ENCODE results near the gene MSGN1.

MSGN1 gene

GRCh38 chr2:17816396-17817245 is at the start of gene MSGN1:
MSGN1 (plus strand) TSS chr2:17816460; CDS start chr2:17816519, 59 bp downstream.
- TF ChIP-seq CTCF (IDR thresholded peaks at IDR 0.05; ENCODE audit: insufficient read depth, low read depth, low read length, missing control alignments) = no peak
- DNase-seq (ENCODE audit: low read depth) = no peak
- no peak within 1 kb of the TSS for H3K4me3 ChIP-seq (ENCODE audit: low read length)

GRCh38 chr2:17768894-17769293 is 47.4 kb upstream of the MSGN1 start:
- TF ChIP-seq CTCF (IDR thresholded peaks at IDR 0.05; ENCODE audit: insufficient read depth, low read depth, low read length, missing control alignments) = no peak
- no peak for DNase-seq (ENCODE audit: low read depth)
- no peak overlapping the region for H3K4me3 ChIP-seq (ENCODE audit: low read length)

GRCh38 chr2:17771956-17772355 is 44.3 kb upstream of the MSGN1 start:
- H3K4me3 ChIP-seq (ENCODE audit: low read length) = no peak overlapping the region
- no peak for TF ChIP-seq CTCF (IDR thresholded peaks at IDR 0.05; ENCODE audit: insufficient read depth, low read depth, low read length, missing control alignments)
- no peak for DNase-seq (ENCODE audit: low read depth)

- H3K4me3 ChIP-seq (ENCODE audit: low read length) = no peak overlapping the region
- no peak for DNase-seq (ENCODE audit: low read depth)
- no peak for TF ChIP-seq CTCF (IDR thresholded peaks at IDR 0.05; ENCODE audit: insufficient read depth, low read depth, low read length, missing control alignments)
Measured at GRCh38 chr2:17772532-17772931, 43.7 kb upstream of the MSGN1 start.

- H3K4me3 ChIP-seq (ENCODE audit: low read length) = no peak overlapping the region
- no peak for DNase-seq (ENCODE audit: low read depth)
- no peak for TF ChIP-seq CTCF (IDR thresholded peaks at IDR 0.05; ENCODE audit: insufficient read depth, low read depth, low read length, missing control alignments)
Measured at GRCh38 chr2:17780546-17780945, 35.7 kb upstream of the MSGN1 start.

- no peak for TF ChIP-seq CTCF (IDR thresholded peaks at IDR 0.05; ENCODE audit: insufficient read depth, low read depth, low read length, missing control alignments)
- no peak overlapping the region for H3K4me3 ChIP-seq (ENCODE audit: low read length)
- DNase-seq (ENCODE audit: low read depth) = no peak
Measured at GRCh38 chr2:17781482-17781881, 34.8 kb upstream of the MSGN1 start.

- no peak overlapping the region for H3K4me3 ChIP-seq (ENCODE audit: low read length)
- no peak for DNase-seq (ENCODE audit: low read depth)
- no peak for TF ChIP-seq CTCF (IDR thresholded peaks at IDR 0.05; ENCODE audit: insufficient read depth, low read depth, low read length, missing control alignments)
Measured at GRCh38 chr2:17786727-17787126, 29.5 kb upstream of the MSGN1 start.

All from epithelial cell of esophagus (primary cell).